Parathyroid adenoma (tissue), 2 donors: Measurements from ENCODE around the gene PRM1.

ENCODE experiments used
- H2AFZ ChIP-seq: fragments of 300-600 bp; sonication (generic); one replicate; pipeline ENCODE4 v1.7.0; 2017; ENCODE audit warnings: antibody characterized with exemption, mild to moderate bottlenecking
- H3K27ac ChIP-seq: fragments of 300-600 bp; sonication (generic); one replicate; pipeline ENCODE4 v1.7.0; 2017
- H3K27me3 ChIP-seq: fragments of 300-600 bp; sonication (generic); one replicate; pipeline ENCODE4 v1.7.0; 2017; ENCODE audit warnings: low read length; ENCODE audit not compliant: control insufficient read depth, insufficient read depth
- H3K36me3 ChIP-seq: fragments of 300-600 bp; sonication (generic); one replicate; pipeline ENCODE4 v1.7.0; 2017; ENCODE audit warnings: low read length; ENCODE audit not compliant: control insufficient read depth, insufficient read depth
- H3K4me1 ChIP-seq: fragments of 300-600 bp; sonication (generic); one replicate; pipeline ENCODE4 v1.7.0; 2017; ENCODE audit warnings: control low read depth
- H3K4me2 ChIP-seq: fragments of 300-600 bp; sonication (generic); one replicate; pipeline ENCODE4 v1.7.0; 2017; ENCODE audit warnings: low read length
- H3K4me3 ChIP-seq: fragments of 300-600 bp; sonication (generic); one replicate; pipeline ENCODE4 v1.7.0; 2017; ENCODE audit warnings: low read depth, low read length
- H3K79me2 ChIP-seq: fragments of 300-600 bp; sonication (generic); one replicate; pipeline ENCODE4 v1.7.0; 2017; ENCODE audit warnings: control low read depth
- H3K9ac ChIP-seq: fragments of 300-600 bp; sonication (generic); one replicate; pipeline ENCODE4 v1.7.0; 2017; ENCODE audit warnings: mild to moderate bottlenecking
- H3K9me3 ChIP-seq: fragments of 300-600 bp; sonication (generic); one replicate; pipeline ENCODE4 v1.7.0; 2017; ENCODE audit warnings: low read length; ENCODE audit not compliant: control insufficient read depth
- TF ChIP-seq, protein P1 (sequence below): fragments of 300-600 bp; sonication (generic); IDR thresholded peaks from one replicate; pipeline ENCODE4 v1.7.0; 2017; ENCODE audit warnings: antibody characterized with exemption, mild to moderate bottlenecking
- donor health status: primary hyperparathyroidism.

Gene PRM1

DNA sequence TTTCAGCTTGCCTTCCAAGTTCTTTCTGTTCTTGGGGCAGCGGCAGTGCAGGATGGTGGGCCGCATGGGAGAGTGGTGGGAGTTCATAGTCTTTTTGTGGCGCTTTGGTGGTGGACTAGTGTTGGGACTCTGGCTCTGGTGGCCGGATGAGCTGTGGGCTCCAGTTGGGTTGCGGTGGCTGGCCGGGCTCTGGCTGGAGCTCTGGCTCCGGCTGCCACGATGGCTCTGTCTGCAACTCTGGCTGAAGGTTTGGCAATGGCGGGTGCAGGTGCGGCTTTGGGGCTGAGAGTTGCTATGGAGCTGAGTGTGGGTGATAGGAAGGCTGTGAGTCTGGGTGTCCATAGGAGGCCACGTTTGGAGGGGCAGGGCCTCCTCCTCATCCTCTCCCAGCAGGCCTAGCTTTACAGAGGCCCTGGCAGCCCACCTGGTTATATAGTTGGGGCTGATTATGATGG lies 12.2 kb downstream of the PRM1 start, which contains the start of gene TNP2:
Gene TNP2 (minus strand): TSS at position 405 of the 455 bp plus-strand sequence. CDS start 63 bp downstream, at position 342.
- no peaks in the 10 kb centered on the region for H3K9me3 ChIP-seq
- no peak within 1 kb of the TSS for H3K27ac ChIP-seq
- H3K4me2 ChIP-seq: no peak within 1 kb of the TSS
- no peaks in the 10 kb centered on the region for H3K4me1 ChIP-seq
- no peaks in the 10 kb centered on the region for H3K27me3 ChIP-seq
- no peaks in the 10 kb centered on the region for H3K36me3 ChIP-seq
- H3K79me2 ChIP-seq: no peaks in the 10 kb centered on the region
- H3K9ac ChIP-seq: no peak within 1 kb of the TSS
- TF ChIP-seq, protein P1, sequence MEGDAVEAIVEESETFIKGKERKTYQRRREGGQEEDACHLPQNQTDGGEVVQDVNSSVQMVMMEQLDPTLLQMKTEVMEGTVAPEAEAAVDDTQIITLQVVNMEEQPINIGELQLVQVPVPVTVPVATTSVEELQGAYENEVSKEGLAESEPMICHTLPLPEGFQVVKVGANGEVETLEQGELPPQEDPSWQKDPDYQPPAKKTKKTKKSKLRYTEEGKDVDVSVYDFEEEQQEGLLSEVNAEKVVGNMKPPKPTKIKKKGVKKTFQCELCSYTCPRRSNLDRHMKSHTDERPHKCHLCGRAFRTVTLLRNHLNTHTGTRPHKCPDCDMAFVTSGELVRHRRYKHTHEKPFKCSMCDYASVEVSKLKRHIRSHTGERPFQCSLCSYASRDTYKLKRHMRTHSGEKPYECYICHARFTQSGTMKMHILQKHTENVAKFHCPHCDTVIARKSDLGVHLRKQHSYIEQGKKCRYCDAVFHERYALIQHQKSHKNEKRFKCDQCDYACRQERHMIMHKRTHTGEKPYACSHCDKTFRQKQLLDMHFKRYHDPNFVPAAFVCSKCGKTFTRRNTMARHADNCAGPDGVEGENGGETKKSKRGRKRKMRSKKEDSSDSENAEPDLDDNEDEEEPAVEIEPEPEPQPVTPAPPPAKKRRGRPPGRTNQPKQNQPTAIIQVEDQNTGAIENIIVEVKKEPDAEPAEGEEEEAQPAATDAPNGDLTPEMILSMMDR: no peak
- no peak within 1 kb of the TSS for H3K4me3 ChIP-seq
- H2AFZ ChIP-seq: no peak within 1 kb of the TSS

DNA sequence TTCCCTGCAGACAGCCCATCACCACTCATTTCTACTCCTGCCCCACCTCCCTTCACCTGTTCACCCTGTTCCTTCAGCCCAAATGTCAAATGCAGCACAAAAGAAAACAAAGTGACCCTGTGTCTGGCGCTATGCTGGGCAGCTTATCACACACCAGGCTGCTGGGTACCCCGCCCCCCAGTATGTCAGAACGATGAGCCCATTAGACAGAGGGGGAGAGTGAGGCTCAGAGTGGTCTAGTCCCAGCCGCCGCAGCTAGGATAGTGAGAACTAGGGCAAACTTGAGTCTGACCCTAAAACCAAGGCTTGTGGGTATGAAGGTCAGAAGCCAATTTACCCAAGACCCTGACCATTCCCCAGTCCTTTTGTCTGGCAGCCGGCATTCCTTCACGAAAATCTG lies 16.0 kb downstream of the PRM1 start:
- Histone ChIP-seq H3K9me3 (no peaks in the 10 kb centered on the region), H2AFZ (no peak overlapping the region), H3K4me1 (no peaks in the 10 kb centered on the region), H3K27ac (no peak overlapping the region), H3K9ac (no peak overlapping the region), H3K79me2 (no peaks in the 10 kb centered on the region), H3K36me3 (no peaks in the 10 kb centered on the region), H3K4me3 (no peak overlapping the region), H3K27me3 (no peaks in the 10 kb centered on the region), H3K4me2 (no peak overlapping the region)
- TF ChIP-seq, protein P1: no peak

DNA sequence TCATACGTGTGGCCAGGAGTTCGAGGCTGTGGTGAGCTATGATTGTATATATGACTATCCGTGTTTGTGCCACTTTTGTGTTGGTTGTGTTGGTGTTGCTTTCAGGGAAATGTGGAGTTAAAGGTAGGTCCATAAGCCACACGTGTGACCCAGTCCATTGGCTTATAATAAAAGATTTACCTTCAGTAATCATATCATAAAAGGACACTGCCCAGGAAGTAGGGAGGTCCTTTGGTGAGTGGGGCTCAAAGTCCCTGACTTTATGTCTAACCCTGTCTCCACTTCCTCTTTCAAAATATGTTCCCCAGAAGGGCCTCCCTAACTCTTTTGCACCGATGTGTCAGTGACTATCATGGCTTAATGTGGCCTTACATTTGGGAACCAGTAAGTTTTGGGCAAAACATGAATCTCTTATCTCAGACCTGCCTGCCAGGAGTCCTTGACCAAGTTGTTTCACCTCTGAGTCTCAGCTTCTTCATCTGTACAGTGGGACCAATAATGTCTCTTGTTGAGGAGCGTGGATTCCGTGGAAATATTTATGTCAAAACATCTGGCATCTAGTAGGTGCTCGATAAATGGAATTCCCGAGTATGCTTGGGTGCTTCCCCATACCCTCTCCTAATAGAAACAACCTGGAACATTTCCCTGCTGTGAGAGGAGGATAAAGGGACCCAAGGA lies 16.8 kb downstream of the PRM1 start:
- no peak overlapping the region for H3K4me3 ChIP-seq
- no peak overlapping the region for H3K27ac ChIP-seq
- H3K36me3 ChIP-seq: no peaks in the 10 kb centered on the region
- TF ChIP-seq, protein P1: no peak
- H3K4me2 ChIP-seq: no peak overlapping the region
- no peaks in the 10 kb centered on the region for H3K79me2 ChIP-seq
- H3K4me1 ChIP-seq: no peaks in the 10 kb centered on the region
- H3K9ac ChIP-seq: no peak overlapping the region
- no peak overlapping the region for H2AFZ ChIP-seq
- H3K27me3 ChIP-seq: no peaks in the 10 kb centered on the region
- H3K9me3 ChIP-seq: no peaks in the 10 kb centered on the region

DNA sequence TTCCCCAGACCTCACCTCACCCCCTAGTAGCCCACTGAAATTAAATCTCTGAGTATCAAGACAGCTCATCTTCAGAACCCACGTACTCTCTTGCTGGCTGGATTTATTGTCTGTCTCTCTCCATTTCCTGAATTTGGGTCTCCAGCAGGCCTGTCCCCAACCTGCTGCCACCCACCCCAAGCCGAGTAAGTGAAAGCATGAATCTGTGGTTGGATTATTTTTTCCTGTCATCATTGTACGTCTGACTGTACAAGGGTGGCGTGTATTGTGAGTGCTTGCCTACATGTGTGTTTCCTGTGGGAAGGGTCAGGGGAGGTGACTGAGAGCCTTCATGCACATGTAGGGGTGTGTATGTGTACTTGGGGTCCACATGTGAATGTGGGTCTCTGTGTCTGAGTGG lies 17.4 kb downstream of the PRM1 start:
- Histone ChIP-seq H2AFZ (no peak overlapping the region), H3K4me1 (no peaks in the 10 kb centered on the region), H3K36me3 (no peaks in the 10 kb centered on the region), H3K9ac (no peak overlapping the region), H3K79me2 (no peaks in the 10 kb centered on the region), H3K4me2 (no peak overlapping the region), H3K27me3 (no peaks in the 10 kb centered on the region), H3K27ac (no peak overlapping the region), H3K4me3 (no peak overlapping the region), H3K9me3 (no peaks in the 10 kb centered on the region)
- TF ChIP-seq, protein P1: no peak

DNA sequence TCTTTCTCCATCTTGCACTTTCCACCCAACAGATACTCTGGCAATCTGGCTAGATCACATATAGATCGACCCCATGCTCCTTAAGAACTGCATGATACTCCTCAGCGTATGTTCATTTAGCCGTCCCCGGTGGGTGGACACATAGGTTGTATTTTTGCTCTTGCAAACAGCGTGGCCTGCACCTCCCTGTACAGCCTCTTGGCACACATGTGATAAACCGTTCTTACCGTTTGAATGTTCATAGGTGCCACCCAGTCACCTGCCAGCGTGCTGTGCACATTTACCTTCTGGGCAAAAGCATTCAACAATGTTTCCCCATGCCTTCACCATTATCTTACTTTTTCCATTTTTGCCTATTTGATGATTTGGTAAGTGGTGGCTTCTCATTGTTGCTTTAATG lies 18.2 kb downstream of the PRM1 start:
- no peaks in the 10 kb centered on the region for H3K27me3 ChIP-seq
- H3K36me3 ChIP-seq: no peaks in the 10 kb centered on the region
- H3K4me2 ChIP-seq: no peak overlapping the region
- H3K9ac ChIP-seq: no peak overlapping the region
- H3K9me3 ChIP-seq: no peaks in the 10 kb centered on the region
- no peaks in the 10 kb centered on the region for H3K79me2 ChIP-seq
- TF ChIP-seq, protein P1: no peak
- H3K4me1 ChIP-seq: no peaks in the 10 kb centered on the region
- no peak overlapping the region for H3K27ac ChIP-seq
- H3K4me3 ChIP-seq: no peak overlapping the region
- H2AFZ ChIP-seq: no peak overlapping the region
